ENCODE measurements around the gene LOXL3. TPM values are rescaled to one million over a fixed set of nuclear protein-coding genes. Genes with fewer than 3 reads are reported as not detected.

LOXL3 gene
- total RNA-seq, 1 experiment from 2014 or later, result 29.0 TPM

- Histone ChIP-seq H3K4ac (ENCODE audit: low read depth, low read length) (no peak overlapping the region), H3K4me1 (ENCODE audit: insufficient read depth, low read length) (peaks cover 4% of the 10 kb centered on the region; the same call in 1 of the 2 replicates), H3K79me2 (ENCODE audit: insufficient read depth, low read length) (no peaks in the 10 kb centered on the region), H3K27ac (ENCODE audit: insufficient read length, low read depth, low read length) (no peak overlapping the region), H3T11ph (ENCODE audit: low read length) (no peak overlapping the region), H2BK20ac (ENCODE audit: low read depth, low read length, poor library complexity, severe bottlenecking) (no peak overlapping the region), H3K9me3 (ENCODE audit: control insufficient read depth, low read depth, low read length) (no peaks in the 10 kb centered on the region), H3K27me3 (ENCODE audit: insufficient read depth, low read length) (peaks cover 56% of the 10 kb centered on the region), H3K23me2 (ENCODE audit: insufficient read length, low read depth, low read length, poor library complexity, severe bottlenecking) (peaks cover 21% of the 10 kb centered on the region), H3K79me1 (ENCODE audit: insufficient read depth, low read depth, low read length, poor library complexity, severe bottlenecking) (no peaks in the 10 kb centered on the region), H4K5ac (ENCODE audit: insufficient read length, low read depth, low read length) (no peak overlapping the region), H2AFZ (ENCODE audit: low read length) (no peak overlapping the region), H4K8ac (replicated peaks; ENCODE audit: insufficient read length, low read depth, low read length) (no peak overlapping the region), H2BK15ac (ENCODE audit: low read depth, low read length) (no peak overlapping the region), H2BK5ac (ENCODE audit: insufficient read length, low read length) (no peak overlapping the region), H4K20me1 (ENCODE audit: control insufficient read depth, insufficient read depth, insufficient read length) (no peaks in the 10 kb centered on the region), H4K91ac (ENCODE audit: insufficient read length, low read depth, low read length) (no peak overlapping the region), H3K23ac (ENCODE audit: insufficient read length, low read depth, low read length) (no peak overlapping the region), H2AK5ac (ENCODE audit: insufficient read length, low read length) (no peak overlapping the region), H3K18ac (ENCODE audit: insufficient read length, low read depth, low read length) (no peak overlapping the region), H2BK12ac (ENCODE audit: insufficient read length, low read depth, low read length) (no peak overlapping the region), H3K56ac (ENCODE audit: insufficient read length, low read depth, low read length) (no peak overlapping the region), H3K14ac (ENCODE audit: insufficient read depth, low read length) (no peak overlapping the region), H3K4me2 (ENCODE audit: insufficient read depth, insufficient read length, low read length) (no peak overlapping the region), H2BK120ac (ENCODE audit: low read depth, low read length, poor library complexity, severe bottlenecking) (no peak overlapping the region), H3K9ac (ENCODE audit: extremely low read depth, insufficient read length, low read length) (no peak overlapping the region)
- no peak for DNase-seq
- TF ChIP-seq CTCF (conservative IDR thresholded peaks at IDR 0.05), result no peak
- Mint-ChIP-seq H3K27ac (no peak overlapping the region), H3K4me1 (peaks cover 48 to 52% of the 10 kb centered on the region in 2 experiments), H3K36me3 (ENCODE audit: insufficient read depth in 1 of 3, low read depth in 3 of 3) (peaks cover 24 to 33% (median 24%) of the 10 kb centered on the region in 3 experiments), H3K27me3 (ENCODE audit: low read depth) (peaks cover 79% of the 10 kb centered on the region), H3K4me3 (peak overlapping the region in 1 of 2 experiments; percentile 33; a peak in 2 of 5 replicates), H3K9me3 (peaks cover 3 to 5% of the 10 kb centered on the region in 2 experiments; a peak in 3 of 5 replicates)
- no CpG with 5 or more reads among the region's 14 CpGs for WGBS (ENCODE audit: extremely low coverage, insufficient read length, low lambda C conversion rate)
These were observed 48.1 kb downstream of the LOXL3 start for GRCh38 chr2:74505448-74506246.

All from H9 (cell line).